HepG2 (cell line): Measurements from ENCODE around the gene TRMT112. TPM values are rescaled to one million over a fixed set of nuclear protein-coding genes. Genes with fewer than 3 reads are reported as not detected.

Experiments used
- HNRNPL ChIP-seq: fragments of 200-400 bp; formaldehyde crosslinking; IDR thresholded peaks from 2 replicates; pipeline ENCODE4 v1.6.1; 2017; ENCODE audit warnings: mild to moderate bottlenecking, low read depth, low read length
- MED1 ChIP-seq: sonication (generic); formaldehyde crosslinking; IDR thresholded peaks from 2 replicates; pipeline ENCODE4 v1.4.0; 2020; ENCODE audit warnings: missing genetic modification reagents
- NFIB ChIP-seq: sonication (generic); formaldehyde crosslinking; IDR thresholded peaks from 2 replicates; pipeline ENCODE4 v1.9.0; 2021; ENCODE audit warnings: missing genetic modification reagents, mild to moderate bottlenecking, borderline replicate concordance
- NFRKB ChIP-seq: fragments of 450-650 bp; IDR thresholded peaks from 2 replicates; pipeline ENCODE4 v1.6.1; 2017
- NONO ChIP-seq, 2 experiments: fragments of 450-650 bp in 1 of 2; sonication (generic) in 1 of 2; formaldehyde crosslinking in 1 of 2; IDR thresholded peaks in 1 of 2; conservative IDR thresholded peaks in 1 of 2; 2 replicates each; pipeline versions ENCODE4 v1.6.1 to v1.8.0; 2017 to 2022; ENCODE audit warnings: mild to moderate bottlenecking in 1 of 2, missing genetic modification reagents in 1 of 2, moderate library complexity in 1 of 2
- RBFOX2 ChIP-seq: fragments of 200-400 bp; formaldehyde crosslinking; IDR thresholded peaks from 2 replicates; pipeline ENCODE4 v1.6.1; 2017; ENCODE audit warnings: low read depth, mild to moderate bottlenecking, low read length
- ZFP90 ChIP-seq: sonication (generic); formaldehyde crosslinking; IDR thresholded peaks from 2 replicates; pipeline ENCODE4 v1.8.0; 2022; ENCODE audit warnings: missing genetic modification reagents, mild to moderate bottlenecking, inconsistent platforms, borderline replicate concordance
- polyA plus RNA-seq, 8 experiments: library from polyadenylated mRNA; depleted of rRNA in 3 of 8; stranded (reverse) in 7 of 8; unstranded in 1 of 8; fragments of >200 nt; fragmentation: Illumina TruSeq in 4 of 8; extraction: Trizol in 4 of 8; gene quantifications; 2 replicates each; pipeline versions ENCODE4 v1.2.1 to v1.2.3, GENCODE V29; 2011 to 2016; ENCODE audit warnings: low read depth in 4 of 8, missing spikeins in 1 of 8, mixed read lengths in 1 of 8; ENCODE audit not compliant: insufficient read depth in 1 of 8
- total RNA-seq, 5 experiments: library from RNA; depleted of rRNA; stranded (reverse); fragments of >200 nt; fragmentation: Illumina TruSeq; extraction: Trizol; gene quantifications; 2 replicates each; pipeline ENCODE4 v1.2.3, GENCODE V29; 2016; ENCODE audit warnings: low read depth in 1 of 5
- TF ChIP-seq, protein P1 (sequence below): sonication (generic); formaldehyde crosslinking; IDR thresholded peaks from 2 replicates; pipeline ENCODE4 v1.4.0; 2020; ENCODE audit warnings: missing genetic modification reagents, borderline replicate concordance
- TF ChIP-seq, protein P2 (sequence below): sonication (generic); formaldehyde crosslinking; IDR thresholded peaks from 2 replicates; pipeline ENCODE4 v1.5.0; 2020; ENCODE audit warnings: missing genetic modification reagents, mild to moderate bottlenecking, borderline replicate concordance
- TF ChIP-seq, protein P3 (sequence below): sonication (generic); formaldehyde crosslinking; IDR thresholded peaks from 2 replicates; pipeline ENCODE4 v1.8.0; 2022; ENCODE audit warnings: mild to moderate bottlenecking, missing genetic modification reagents
- TF ChIP-seq, protein P4 (sequence below): sonication (generic); formaldehyde crosslinking; IDR thresholded peaks from 2 replicates; pipeline ENCODE4 v1.4.0; 2020; ENCODE audit warnings: missing genetic modification reagents

The TRMT112 gene
- total and polyA plus RNA-seq, 2 of the 13 experiments (the other 11 are each of a cell fraction or from before 2014, with no cell fraction given) = 186 to 409 TPM

DNA sequence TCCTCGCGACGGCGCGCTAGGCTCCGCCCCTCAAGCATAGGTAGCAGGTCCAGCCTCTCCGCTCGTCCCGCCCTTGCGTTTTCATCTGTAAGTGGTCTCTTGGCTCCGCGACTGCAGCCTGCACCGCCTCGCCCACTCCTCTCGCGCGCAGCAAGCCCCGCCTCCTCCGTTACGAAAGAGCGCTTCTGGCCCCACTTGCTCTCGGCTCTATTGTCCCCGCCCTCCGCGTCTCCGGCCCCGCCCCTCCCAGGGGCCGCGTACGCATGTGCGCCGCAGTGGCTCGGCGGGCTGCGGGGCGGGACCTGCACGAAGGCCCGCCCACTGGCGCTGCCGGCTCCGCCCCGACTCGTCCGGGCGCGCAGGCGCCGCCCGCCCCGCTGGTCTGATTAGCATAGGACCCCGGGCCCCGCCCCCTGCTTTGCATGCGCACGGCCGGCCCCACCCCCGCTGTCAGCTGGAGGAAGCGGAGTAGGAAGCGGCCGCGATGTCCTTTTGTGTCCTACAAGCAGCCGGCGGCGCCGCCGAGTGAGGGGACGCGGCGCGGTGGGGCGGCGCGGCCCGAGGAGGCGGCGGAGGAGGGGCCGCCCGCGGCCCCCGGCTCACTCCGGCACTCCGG, 12.2 kb downstream of the TRMT112 start, which contains the start of gene ESRRA (continued):
- TF ChIP-seq, protein P1, sequence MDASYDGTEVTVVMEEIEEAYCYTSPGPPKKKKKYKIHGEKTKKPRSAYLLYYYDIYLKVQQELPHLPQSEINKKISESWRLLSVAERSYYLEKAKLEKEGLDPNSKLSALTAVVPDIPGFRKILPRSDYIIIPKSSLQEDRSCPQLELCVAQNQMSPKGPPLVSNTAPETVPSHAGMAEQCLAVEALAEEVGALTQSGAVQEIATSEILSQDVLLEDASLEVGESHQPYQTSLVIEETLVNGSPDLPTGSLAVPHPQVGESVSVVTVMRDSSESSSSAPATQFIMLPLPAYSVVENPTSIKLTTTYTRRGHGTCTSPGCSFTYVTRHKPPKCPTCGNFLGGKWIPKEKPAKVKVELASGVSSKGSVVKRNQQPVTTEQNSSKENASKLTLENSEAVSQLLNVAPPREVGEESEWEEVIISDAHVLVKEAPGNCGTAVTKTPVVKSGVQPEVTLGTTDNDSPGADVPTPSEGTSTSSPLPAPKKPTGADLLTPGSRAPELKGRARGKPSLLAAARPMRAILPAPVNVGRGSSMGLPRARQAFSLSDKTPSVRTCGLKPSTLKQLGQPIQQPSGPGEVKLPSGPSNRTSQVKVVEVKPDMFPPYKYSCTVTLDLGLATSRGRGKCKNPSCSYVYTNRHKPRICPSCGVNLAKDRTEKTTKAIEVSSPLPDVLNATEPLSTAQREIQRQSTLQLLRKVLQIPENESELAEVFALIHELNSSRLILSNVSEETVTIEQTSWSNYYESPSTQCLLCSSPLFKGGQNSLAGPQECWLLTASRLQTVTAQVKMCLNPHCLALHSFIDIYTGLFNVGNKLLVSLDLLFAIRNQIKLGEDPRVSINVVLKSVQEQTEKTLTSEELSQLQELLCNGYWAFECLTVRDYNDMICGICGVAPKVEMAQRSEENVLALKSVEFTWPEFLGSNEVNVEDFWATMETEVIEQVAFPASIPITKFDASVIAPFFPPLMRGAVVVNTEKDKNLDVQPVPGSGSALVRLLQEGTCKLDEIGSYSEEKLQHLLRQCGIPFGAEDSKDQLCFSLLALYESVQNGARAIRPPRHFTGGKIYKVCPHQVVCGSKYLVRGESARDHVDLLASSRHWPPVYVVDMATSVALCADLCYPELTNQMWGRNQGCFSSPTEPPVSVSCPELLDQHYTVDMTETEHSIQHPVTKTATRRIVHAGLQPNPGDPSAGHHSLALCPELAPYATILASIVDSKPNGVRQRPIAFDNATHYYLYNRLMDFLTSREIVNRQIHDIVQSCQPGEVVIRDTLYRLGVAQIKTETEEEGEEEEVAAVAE (CRISPR knock-in tag) = no peak
- TF ChIP-seq NFRKB = no peak
- no peak for TF ChIP-seq NONO (IDR thresholded peaks at IDR 0.05)
- TF ChIP-seq NONO (CRISPR knock-in tag; conservative IDR thresholded peaks at IDR 0.05) = 0 out of 2 replicates have a peak, but pooled peaks have one; percentile 28
- TF ChIP-seq, protein P2, sequence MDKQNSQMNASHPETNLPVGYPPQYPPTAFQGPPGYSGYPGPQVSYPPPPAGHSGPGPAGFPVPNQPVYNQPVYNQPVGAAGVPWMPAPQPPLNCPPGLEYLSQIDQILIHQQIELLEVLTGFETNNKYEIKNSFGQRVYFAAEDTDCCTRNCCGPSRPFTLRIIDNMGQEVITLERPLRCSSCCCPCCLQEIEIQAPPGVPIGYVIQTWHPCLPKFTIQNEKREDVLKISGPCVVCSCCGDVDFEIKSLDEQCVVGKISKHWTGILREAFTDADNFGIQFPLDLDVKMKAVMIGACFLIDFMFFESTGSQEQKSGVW (CRISPR knock-in tag) = no peak
- TF ChIP-seq MED1 (CRISPR knock-in tag) = peak; percentile 29
- no peak for TF ChIP-seq NFIB
- no peak for TF ChIP-seq ZFP90 (CRISPR knock-in tag)
- TF ChIP-seq, protein P3, sequence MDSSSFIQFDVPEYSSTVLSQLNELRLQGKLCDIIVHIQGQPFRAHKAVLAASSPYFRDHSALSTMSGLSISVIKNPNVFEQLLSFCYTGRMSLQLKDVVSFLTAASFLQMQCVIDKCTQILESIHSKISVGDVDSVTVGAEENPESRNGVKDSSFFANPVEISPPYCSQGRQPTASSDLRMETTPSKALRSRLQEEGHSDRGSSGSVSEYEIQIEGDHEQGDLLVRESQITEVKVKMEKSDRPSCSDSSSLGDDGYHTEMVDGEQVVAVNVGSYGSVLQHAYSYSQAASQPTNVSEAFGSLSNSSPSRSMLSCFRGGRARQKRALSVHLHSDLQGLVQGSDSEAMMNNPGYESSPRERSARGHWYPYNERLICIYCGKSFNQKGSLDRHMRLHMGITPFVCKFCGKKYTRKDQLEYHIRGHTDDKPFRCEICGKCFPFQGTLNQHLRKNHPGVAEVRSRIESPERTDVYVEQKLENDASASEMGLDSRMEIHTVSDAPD (CRISPR knock-in tag) = no peak
- TF ChIP-seq RBFOX2 = peak; percentile 43
- TF ChIP-seq, protein P4, sequence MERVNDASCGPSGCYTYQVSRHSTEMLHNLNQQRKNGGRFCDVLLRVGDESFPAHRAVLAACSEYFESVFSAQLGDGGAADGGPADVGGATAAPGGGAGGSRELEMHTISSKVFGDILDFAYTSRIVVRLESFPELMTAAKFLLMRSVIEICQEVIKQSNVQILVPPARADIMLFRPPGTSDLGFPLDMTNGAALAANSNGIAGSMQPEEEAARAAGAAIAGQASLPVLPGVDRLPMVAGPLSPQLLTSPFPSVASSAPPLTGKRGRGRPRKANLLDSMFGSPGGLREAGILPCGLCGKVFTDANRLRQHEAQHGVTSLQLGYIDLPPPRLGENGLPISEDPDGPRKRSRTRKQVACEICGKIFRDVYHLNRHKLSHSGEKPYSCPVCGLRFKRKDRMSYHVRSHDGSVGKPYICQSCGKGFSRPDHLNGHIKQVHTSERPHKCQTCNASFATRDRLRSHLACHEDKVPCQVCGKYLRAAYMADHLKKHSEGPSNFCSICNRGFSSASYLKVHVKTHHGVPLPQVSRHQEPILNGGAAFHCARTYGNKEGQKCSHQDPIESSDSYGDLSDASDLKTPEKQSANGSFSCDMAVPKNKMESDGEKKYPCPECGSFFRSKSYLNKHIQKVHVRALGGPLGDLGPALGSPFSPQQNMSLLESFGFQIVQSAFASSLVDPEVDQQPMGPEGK (CRISPR knock-in tag) = peak; percentile 72
- TF ChIP-seq HNRNPL = no peak
